ENCODE data around the gene BNIP1.
"Not testable (repeated sequence)": the region's sequence is repeated elsewhere in the genome, so short reads cannot be mapped to it uniquely, and the experiment has no call there.

Gene BNIP1

DNA sequence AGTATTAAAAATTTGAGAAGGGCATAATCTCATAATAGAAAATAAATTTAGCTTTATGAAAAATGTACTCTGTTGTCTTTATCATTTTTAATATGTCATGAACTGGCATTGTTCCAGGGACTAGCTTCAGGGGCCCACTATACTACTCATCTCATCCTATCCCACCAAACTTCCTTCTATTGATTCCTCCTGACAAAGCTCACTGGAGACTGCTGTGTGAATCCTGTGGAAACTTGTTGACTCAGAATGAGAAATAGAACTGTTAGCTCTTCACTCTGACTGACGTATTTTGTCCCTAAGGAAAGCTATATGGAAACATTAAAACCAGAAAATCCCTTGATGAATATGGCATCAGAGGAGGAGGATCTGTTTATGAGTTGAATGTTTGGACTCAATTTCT lies 29.8 kb upstream of the BNIP1 start:
- no peak overlapping the region for H3K4me3 ChIP-seq (replicated peaks in 1 of 2; ENCODE audit: low read depth in 2 of 2, low read length in 2 of 2)
- peak in 1 of 2 donors; percentile 10 for DNase-seq (ENCODE audit: low read depth in 2 of 2)
- TF ChIP-seq, protein P1, sequence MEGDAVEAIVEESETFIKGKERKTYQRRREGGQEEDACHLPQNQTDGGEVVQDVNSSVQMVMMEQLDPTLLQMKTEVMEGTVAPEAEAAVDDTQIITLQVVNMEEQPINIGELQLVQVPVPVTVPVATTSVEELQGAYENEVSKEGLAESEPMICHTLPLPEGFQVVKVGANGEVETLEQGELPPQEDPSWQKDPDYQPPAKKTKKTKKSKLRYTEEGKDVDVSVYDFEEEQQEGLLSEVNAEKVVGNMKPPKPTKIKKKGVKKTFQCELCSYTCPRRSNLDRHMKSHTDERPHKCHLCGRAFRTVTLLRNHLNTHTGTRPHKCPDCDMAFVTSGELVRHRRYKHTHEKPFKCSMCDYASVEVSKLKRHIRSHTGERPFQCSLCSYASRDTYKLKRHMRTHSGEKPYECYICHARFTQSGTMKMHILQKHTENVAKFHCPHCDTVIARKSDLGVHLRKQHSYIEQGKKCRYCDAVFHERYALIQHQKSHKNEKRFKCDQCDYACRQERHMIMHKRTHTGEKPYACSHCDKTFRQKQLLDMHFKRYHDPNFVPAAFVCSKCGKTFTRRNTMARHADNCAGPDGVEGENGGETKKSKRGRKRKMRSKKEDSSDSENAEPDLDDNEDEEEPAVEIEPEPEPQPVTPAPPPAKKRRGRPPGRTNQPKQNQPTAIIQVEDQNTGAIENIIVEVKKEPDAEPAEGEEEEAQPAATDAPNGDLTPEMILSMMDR (IDR thresholded peaks at IDR 0.05; ENCODE audit: low read depth, low read length) = no peak

DNA sequence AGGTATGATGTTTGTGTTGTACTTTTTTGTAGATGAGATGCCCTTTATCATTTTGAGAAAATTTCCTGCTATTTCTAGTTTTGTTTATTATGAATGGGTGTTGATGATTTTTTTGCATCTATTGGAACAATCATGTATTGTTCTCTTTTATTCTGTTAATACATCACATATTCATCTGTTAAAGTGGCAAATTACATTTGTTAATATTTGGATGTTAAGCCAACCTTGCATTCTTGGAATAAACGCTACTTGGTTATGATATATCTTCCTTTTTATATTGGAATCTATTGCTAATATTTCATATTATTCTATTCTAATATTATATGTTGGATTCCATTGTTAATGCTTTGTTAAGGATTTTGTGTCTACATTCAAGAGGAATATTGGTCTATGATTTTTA lies 24.6 kb upstream of the BNIP1 start:
- H3K4me3 ChIP-seq (replicated peaks in 1 of 2; ENCODE audit: low read depth in 2 of 2, low read length in 2 of 2) = no peak overlapping the region
- TF ChIP-seq, protein P1 (IDR thresholded peaks at IDR 0.05; ENCODE audit: low read depth, low read length) = no peak
- DNase-seq (ENCODE audit: low read depth in 2 of 2) = no peak

DNA sequence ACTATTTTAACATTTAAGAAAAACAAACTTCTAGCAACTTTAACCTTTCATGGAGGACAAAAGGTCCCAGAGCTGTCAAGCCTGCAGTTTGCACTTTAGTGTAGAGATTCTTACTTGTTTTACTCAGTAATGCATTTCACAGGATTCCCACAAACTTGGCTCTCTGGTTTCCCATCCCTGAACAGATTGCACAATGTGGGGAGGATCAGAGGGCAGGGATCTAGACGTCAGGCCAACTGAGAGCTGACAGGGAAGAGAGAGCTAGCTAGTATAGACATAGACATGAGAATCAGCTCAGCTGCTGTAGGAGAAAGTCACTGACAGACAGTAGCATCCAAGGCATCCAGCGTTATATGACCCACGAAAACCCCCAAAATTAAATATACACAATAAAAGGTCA lies 20.9 kb upstream of the BNIP1 start:
- no peak overlapping the region for H3K4me3 ChIP-seq (replicated peaks in 1 of 2; ENCODE audit: low read depth in 2 of 2, low read length in 2 of 2)
- peak; percentile 40 to 80 for DNase-seq (ENCODE audit: low read depth in 2 of 2)
- TF ChIP-seq, protein P1 (IDR thresholded peaks at IDR 0.05; ENCODE audit: low read depth, low read length) = no peak

DNA sequence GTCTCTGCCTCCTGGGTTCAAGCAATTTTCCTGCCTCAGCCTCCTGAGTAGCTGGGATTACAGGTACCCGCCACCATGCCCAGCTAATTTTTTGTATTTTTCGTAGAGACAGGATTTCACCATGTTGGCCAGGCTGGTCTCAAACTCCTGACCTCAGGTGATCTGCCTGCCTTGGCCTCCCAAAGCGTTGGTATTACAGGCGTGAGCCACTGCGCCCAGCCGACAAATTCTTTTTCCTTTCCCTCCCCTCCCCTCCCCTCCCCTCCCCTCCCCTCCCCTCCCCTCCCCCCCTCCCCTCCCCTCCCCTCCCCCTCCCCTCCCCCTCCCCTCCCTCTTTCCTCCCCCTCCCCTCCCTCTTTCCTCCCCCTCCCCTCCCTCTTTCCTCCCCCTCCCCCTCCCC lies 12.2 kb upstream of the BNIP1 start:
- H3K4me3 ChIP-seq (replicated peaks in 1 of 2; ENCODE audit: low read depth in 2 of 2, low read length in 2 of 2); DNase-seq (ENCODE audit: low read depth in 2 of 2): not testable (repeated sequence)

DNA sequence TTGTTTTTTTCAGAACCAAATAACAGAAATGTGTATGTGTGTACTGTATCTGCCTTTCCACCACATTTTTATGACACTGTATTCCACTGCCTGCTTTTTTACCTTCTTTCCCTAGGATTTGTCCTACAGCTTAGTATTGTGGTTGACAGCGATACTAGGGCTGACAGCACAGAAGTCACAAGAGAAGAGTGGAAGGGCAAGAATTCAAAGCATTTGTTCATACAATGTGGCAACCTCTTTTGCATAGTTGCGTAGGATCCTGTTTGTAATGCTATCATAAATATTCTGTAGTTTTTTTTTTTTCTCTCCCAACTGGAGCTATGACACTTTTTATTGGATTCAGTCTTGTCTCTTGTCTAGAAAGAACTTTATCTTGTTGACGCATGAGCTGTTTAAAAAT lies 5.6 kb upstream of the BNIP1 start:
- H3K4me3 ChIP-seq (replicated peaks in 1 of 2; ENCODE audit: low read depth in 2 of 2, low read length in 2 of 2) = no peak overlapping the region
- DNase-seq (ENCODE audit: low read depth in 2 of 2) = no peak
- TF ChIP-seq, protein P1 (IDR thresholded peaks at IDR 0.05; ENCODE audit: low read depth, low read length) = no peak

DNA sequence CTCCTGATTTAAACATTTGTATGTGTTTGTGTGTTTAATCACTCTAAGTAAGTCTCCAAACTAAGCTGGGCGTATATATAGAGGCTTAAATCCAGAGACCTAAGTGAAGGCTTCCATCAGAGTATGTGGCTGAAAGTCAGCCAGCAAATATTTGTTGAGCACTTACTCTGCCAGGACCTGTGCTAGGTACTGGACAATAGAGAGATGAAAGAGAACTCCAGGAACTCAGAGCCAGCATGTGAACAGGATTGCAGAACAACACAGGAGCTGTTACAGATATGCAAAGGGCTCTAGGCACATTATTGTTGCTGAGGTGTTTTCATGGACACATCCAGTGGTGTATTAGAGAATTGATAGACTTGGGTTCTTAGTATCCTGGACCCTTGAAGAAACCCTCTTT lies 4.7 kb upstream of the BNIP1 start:
- no peak for DNase-seq (ENCODE audit: low read depth in 2 of 2)
- H3K4me3 ChIP-seq (replicated peaks in 1 of 2; ENCODE audit: low read depth in 2 of 2, low read length in 2 of 2) = no peak overlapping the region
- TF ChIP-seq, protein P1 (IDR thresholded peaks at IDR 0.05; ENCODE audit: low read depth, low read length) = no peak

DNA sequence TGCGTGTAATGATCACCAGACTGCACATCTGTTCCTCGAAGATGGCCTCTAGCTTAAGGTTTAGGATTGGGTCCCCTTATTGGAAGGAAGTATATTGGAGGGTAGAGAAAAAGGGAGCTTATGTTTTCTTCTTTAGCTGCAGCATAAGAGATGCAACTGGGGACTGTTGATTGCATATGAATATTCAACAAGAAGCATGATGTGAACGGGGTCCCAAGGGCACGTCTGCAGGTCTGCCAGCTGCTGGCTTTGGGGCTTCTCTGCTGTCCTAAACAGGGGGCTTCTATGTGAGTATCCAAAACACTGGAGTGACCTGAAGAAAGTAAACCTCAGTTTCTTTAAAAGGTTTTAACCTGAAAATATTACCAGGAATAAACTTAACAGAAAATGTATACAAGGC lies 3.6 kb upstream of the BNIP1 start:
- TF ChIP-seq, protein P1 (IDR thresholded peaks at IDR 0.05; ENCODE audit: low read depth, low read length) = no peak
- DNase-seq (ENCODE audit: low read depth in 2 of 2) = no peak
- H3K4me3 ChIP-seq (replicated peaks in 1 of 2; ENCODE audit: low read depth in 2 of 2, low read length in 2 of 2) = no peak overlapping the region

All from cardiac fibroblast (primary cell).